Measurements from ENCODE around the gene RP9.
A peak's percentile ranks its signal among the peaks of the same experiment; 100 is the strongest.

Gene RP9

GRCh38 chr7:33062023-33062781, 47.0 kb downstream of the RP9 start, which contains the start of gene NT5C3A:
TSS of gene NT5C3A (minus strand) at chr7:33062776. CDS start at chr7:33062705, 71 bp downstream.
- DNase-seq, result peak; percentile 13

- no peak for DNase-seq
Measured at GRCh38 chr7:33061282-33061937, 47.8 kb downstream of the RP9 start.

GRCh38 chr7:33059635-33060034, 49.6 kb downstream of the RP9 start:
- no peak for DNase-seq

GRCh38 chr7:33055158-33055557, 54.0 kb downstream of the RP9 start:
- DNase-seq, result no peak

- DNase-seq, result no peak
Measured at GRCh38 chr7:33054261-33054964, 54.8 kb downstream of the RP9 start.

GRCh38 chr7:33053721-33054120, 55.5 kb downstream of the RP9 start:
- DNase-seq, result no peak

GRCh38 chr7:33050535-33051318, 58.5 kb downstream of the RP9 start:
- no peak for DNase-seq

- DNase-seq, result no peak
Measured at GRCh38 chr7:33048704-33049103, 60.5 kb downstream of the RP9 start.

- DNase-seq, result no peak
Measured at GRCh38 chr7:33048257-33048656, 60.9 kb downstream of the RP9 start.

GRCh38 chr7:33044986-33045385, 64.2 kb downstream of the RP9 start:
- DNase-seq, result no peak

Data from T-helper 9 cell (primary cell).